Kidney epithelial cell (primary cell): ENCODE results near the gene FZD4. TPM values are rescaled to one million over a fixed set of nuclear protein-coding genes. Genes with fewer than 3 reads are reported as not detected.

Experiments
- DNase-seq: peaks from one replicate; pipeline ENCODE4 v3.0.0-alpha.2; 2010; ENCODE audit warnings: low read depth
- H3K27me3 ChIP-seq: 2 replicates; pipeline ENCODE4 v1.6.0; 2011; ENCODE audit warnings: low read length; ENCODE audit not compliant: control insufficient read depth, insufficient read depth
- H3K36me3 ChIP-seq: 2 replicates; pipeline ENCODE4 v1.5.1; 2011; ENCODE audit warnings: low read length; ENCODE audit not compliant: control insufficient read depth, insufficient read depth
- H3K4me3 ChIP-seq: 2 replicates; pipeline ENCODE4 v1.5.1; 2011; ENCODE audit warnings: low read depth, mild to moderate bottlenecking, control low read depth, low read length
- CTCF ChIP-seq: IDR thresholded peaks from 2 replicates; pipeline ENCODE4 v1.5.1; 2011; ENCODE audit warnings: mild to moderate bottlenecking, moderate library complexity, low read length, control low read depth, inconsistent platforms; ENCODE audit not compliant: insufficient read depth, poor library complexity, severe bottlenecking
- total RNA-seq: library from RNA; depleted of rRNA; stranded (reverse); fragments of >200 nt; gene quantifications from 2 replicates; pipeline ENCODE4 v1.2.3, GENCODE V29; 2015

FZD4 gene
- total RNA-seq, 1 donor from 2014 or later, result 7.5 TPM

GRCh38 chr11:86987679-86988078 lies 32.5 kb upstream of the FZD4 start:
- Histone ChIP-seq H3K36me3 (no peaks in the 10 kb centered on the region), H3K4me3 (no peak overlapping the region), H3K27me3 (no peaks in the 10 kb centered on the region)
- no peak for TF ChIP-seq CTCF
- DNase-seq, result no peak

- DNase-seq, result no peak
- no peak for TF ChIP-seq CTCF
- H3K4me3 ChIP-seq, result no peak overlapping the region
- H3K27me3 ChIP-seq, result no peaks in the 10 kb centered on the region
- no peaks in the 10 kb centered on the region for H3K36me3 ChIP-seq
These were observed 29.5 kb upstream of the FZD4 start for GRCh38 chr11:86984701-86985100.

- Histone ChIP-seq H3K4me3 (no peak overlapping the region), H3K36me3 (no peaks in the 10 kb centered on the region), H3K27me3 (no peaks in the 10 kb centered on the region)
- DNase-seq, result no peak
- TF ChIP-seq CTCF, result no peak
These were observed 27.9 kb upstream of the FZD4 start for GRCh38 chr11:86983021-86983488.

GRCh38 chr11:86981777-86982540 lies 26.8 kb upstream of the FZD4 start:
- Histone ChIP-seq H3K27me3 (no peaks in the 10 kb centered on the region), H3K36me3 (no peaks in the 10 kb centered on the region), H3K4me3 (no peak overlapping the region)
- TF ChIP-seq CTCF, result no peak
- no peak for DNase-seq

- Histone ChIP-seq H3K27me3 (no peaks in the 10 kb centered on the region), H3K36me3 (no peaks in the 10 kb centered on the region), H3K4me3 (no peak overlapping the region)
- no peak for TF ChIP-seq CTCF
- no peak for DNase-seq
These were observed 25.0 kb upstream of the FZD4 start for GRCh38 chr11:86980086-86980796.
